ENCODE data around the gene CFAP77. TPM values are rescaled to one million over a fixed set of nuclear protein-coding genes. Genes with fewer than 3 reads are reported as not detected.

Gene CFAP77
- total RNA-seq, 6 donors from 2014 or later: 0.78 to 16.7 (median 2.7) TPM; not detected in 1

- peak in 1 of 2 donors; percentile 24 for ATAC-seq (ENCODE audit: low FRiP score in 2 of 2)
- Histone ChIP-seq H3K27ac (no peak overlapping the region), H3K27me3 (peaks cover 0 to 2% (median 0%) of the 10 kb centered on the region in 4 donors), H3K36me3 (peaks cover 4 to 63% (median 41%) of the 10 kb centered on the region in 4 donors), H3K4me3 (no peak overlapping the region), H3K9me3 (no peaks in the 10 kb centered on the region), H3K4me1 (no peaks in the 10 kb centered on the region)
- 84 to 91% methylated on average over 11 to 15 of the region's 16 CpGs for WGBS, 2 donors
- TF ChIP-seq POLR2A (IDR thresholded peaks at IDR 0.05) (no peak), EP300 (IDR thresholded peaks at IDR 0.05) (no peak), CTCF (IDR thresholded peaks at IDR 0.05) (no peak), POLR2AphosphoS5 (IDR thresholded peaks at IDR 0.05) (no peak)
- no peak for DNase-seq
Observed at GRCh38 chr9:132597073-132597775, 187.2 kb downstream of the CFAP77 start.

GRCh38 chr9:132600326-132600984 is 190.4 kb downstream of the CFAP77 start:
- DNase-seq: no peak
- TF ChIP-seq EP300 (IDR thresholded peaks at IDR 0.05): no peak
- no peak for TF ChIP-seq CTCF (IDR thresholded peaks at IDR 0.05)
- no peak for TF ChIP-seq POLR2A (IDR thresholded peaks at IDR 0.05)
- TF ChIP-seq POLR2AphosphoS5 (IDR thresholded peaks at IDR 0.05): no peak
- Histone ChIP-seq H3K9me3 (no peaks in the 10 kb centered on the region), H3K4me3 (no peak overlapping the region), H3K27me3 (no peaks in the 10 kb centered on the region), H3K36me3 (peaks cover 4 to 61% (median 35%) of the 10 kb centered on the region in 4 donors), H3K4me1 (no peaks in the 10 kb centered on the region), H3K27ac (no peak overlapping the region)
- 86 to 93% methylated on average over 12 of the region's 12 CpGs for WGBS, 2 donors
- no peak for ATAC-seq (ENCODE audit: low FRiP score in 2 of 2)

GRCh38 chr9:132602207-132602606 is 192.2 kb downstream of the CFAP77 start:
- TF ChIP-seq POLR2A (IDR thresholded peaks at IDR 0.05) (no peak), POLR2AphosphoS5 (IDR thresholded peaks at IDR 0.05) (no peak), EP300 (IDR thresholded peaks at IDR 0.05) (no peak), CTCF (IDR thresholded peaks at IDR 0.05) (no peak)
- Histone ChIP-seq H3K36me3 (peaks cover 4 to 63% (median 38%) of the 10 kb centered on the region in 4 donors), H3K27me3 (no peaks in the 10 kb centered on the region), H3K27ac (no peak overlapping the region), H3K4me1 (no peaks in the 10 kb centered on the region), H3K9me3 (no peaks in the 10 kb centered on the region), H3K4me3 (no peak overlapping the region)
- no peak for ATAC-seq (ENCODE audit: low FRiP score in 2 of 2)
- no peak for DNase-seq
- WGBS, 2 donors: 82 to 84% methylated on average over 3 of the region's 3 CpGs

GRCh38 chr9:132605387-132605786 is 195.4 kb downstream of the CFAP77 start:
- Histone ChIP-seq H3K27ac (no peak overlapping the region), H3K9me3 (no peaks in the 10 kb centered on the region), H3K36me3 (peaks cover 0 to 74% (median 45%) of the 10 kb centered on the region in 4 donors), H3K27me3 (no peaks in the 10 kb centered on the region), H3K4me3 (no peak overlapping the region), H3K4me1 (no peaks in the 10 kb centered on the region)
- no peak for TF ChIP-seq POLR2AphosphoS5 (IDR thresholded peaks at IDR 0.05)
- TF ChIP-seq EP300 (IDR thresholded peaks at IDR 0.05): no peak
- no peak for TF ChIP-seq POLR2A (IDR thresholded peaks at IDR 0.05)
- no peak for TF ChIP-seq CTCF (IDR thresholded peaks at IDR 0.05)
- 98 to 100% methylated on average over 5 to 6 of the region's 6 CpGs for WGBS, 2 donors
- no peak for DNase-seq
- ATAC-seq (ENCODE audit: low FRiP score in 2 of 2): no peak
